GM10248 (cell line): Measurements from ENCODE around the gene PALM2AKAP2.

Experiments used
- CTCF ChIA-PET: fragments of 300-600 bp; sonication (Branson Sonifier 250); formaldehyde crosslinking; extraction: SDS; loops from one replicate; lab custom pipeline; 2021; ENCODE audit warnings: antibody characterized with exemption; lab: Yijun Ruan, JAX
- POLR2A ChIA-PET: fragments of 350-650 bp; sonication (Branson Sonifier 250); formaldehyde crosslinking; extraction: SDS; loops from one replicate; lab custom pipeline; 2020; ENCODE audit warnings: antibody characterized with exemption; lab: Yijun Ruan, JAX
- DNase-seq: peaks from one replicate; pipeline ENCODE4 v3.0.0; 2012; ENCODE audit errors: extremely low spot score
- TF ChIP-seq, protein P1 (sequence below): IDR thresholded peaks from 2 replicates; pipeline ENCODE4 v1.5.1; 2012; ENCODE audit warnings: mild to moderate bottlenecking, low read depth; ENCODE audit errors: extremely low read depth, missing control alignments, control extremely low read depth

The PALM2AKAP2 gene

DNA sequence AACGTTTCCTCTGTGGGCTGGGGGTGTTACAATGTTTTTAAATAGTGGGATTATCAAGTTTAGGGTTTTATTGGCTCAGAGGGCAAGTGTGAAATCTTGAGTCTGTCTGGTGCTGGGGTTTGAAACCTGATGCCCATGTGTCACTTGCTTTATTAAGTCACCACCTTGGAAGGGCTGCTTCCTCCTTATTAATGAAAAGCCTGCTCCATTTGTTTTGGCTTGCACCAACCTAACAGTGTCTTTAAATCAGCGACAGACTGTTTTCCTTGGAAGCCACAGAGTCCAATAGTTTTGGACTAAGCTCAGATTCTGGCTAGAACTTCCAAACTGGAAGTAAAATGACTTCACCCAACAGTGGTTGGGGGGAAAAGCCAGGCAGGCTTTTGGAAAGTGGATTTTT, 10.7 kb upstream of the PALM2AKAP2 start:
- ChIA-PET CTCF (no interaction called here), POLR2A (no interaction called here)
- DNase-seq, result no peak
- TF ChIP-seq, protein P1, sequence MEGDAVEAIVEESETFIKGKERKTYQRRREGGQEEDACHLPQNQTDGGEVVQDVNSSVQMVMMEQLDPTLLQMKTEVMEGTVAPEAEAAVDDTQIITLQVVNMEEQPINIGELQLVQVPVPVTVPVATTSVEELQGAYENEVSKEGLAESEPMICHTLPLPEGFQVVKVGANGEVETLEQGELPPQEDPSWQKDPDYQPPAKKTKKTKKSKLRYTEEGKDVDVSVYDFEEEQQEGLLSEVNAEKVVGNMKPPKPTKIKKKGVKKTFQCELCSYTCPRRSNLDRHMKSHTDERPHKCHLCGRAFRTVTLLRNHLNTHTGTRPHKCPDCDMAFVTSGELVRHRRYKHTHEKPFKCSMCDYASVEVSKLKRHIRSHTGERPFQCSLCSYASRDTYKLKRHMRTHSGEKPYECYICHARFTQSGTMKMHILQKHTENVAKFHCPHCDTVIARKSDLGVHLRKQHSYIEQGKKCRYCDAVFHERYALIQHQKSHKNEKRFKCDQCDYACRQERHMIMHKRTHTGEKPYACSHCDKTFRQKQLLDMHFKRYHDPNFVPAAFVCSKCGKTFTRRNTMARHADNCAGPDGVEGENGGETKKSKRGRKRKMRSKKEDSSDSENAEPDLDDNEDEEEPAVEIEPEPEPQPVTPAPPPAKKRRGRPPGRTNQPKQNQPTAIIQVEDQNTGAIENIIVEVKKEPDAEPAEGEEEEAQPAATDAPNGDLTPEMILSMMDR, result no peak

DNA sequence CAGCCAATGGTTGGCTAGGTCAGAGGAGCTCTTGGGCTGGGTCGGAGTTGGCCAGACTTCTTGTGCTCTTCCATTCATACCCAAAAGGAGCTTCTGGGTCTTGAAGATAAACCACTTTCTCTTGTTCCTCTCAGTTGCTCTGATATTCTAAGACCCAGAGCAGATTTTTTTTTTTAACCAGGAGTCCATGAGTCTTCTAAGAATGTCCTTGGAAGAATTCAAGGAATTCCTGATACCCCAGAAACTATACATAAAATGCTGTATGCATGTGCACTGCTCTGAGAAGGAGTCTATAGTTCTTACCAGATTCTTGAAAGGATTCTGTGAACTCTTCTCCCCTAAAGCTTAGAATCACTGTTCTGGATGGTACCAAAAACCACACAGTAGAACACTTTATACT, 9.9 kb upstream of the PALM2AKAP2 start:
- CTCF ChIA-PET, result interaction anchor here (1.5 kb wide), 1 partner anchor 64 kb away, joined by 4 read pairs; no protein-coding TSS in a partner anchor
- TF ChIP-seq, protein P1, result no peak
- POLR2A ChIA-PET, result no interaction called here
- DNase-seq, result no peak

GRCh38 chr9:109771087-109771486, 8.9 kb upstream of the PALM2AKAP2 start:
- CTCF ChIA-PET, result interaction anchor here (1.5 kb wide), 1 partner anchor 65 kb away, joined by 4 read pairs; no protein-coding TSS in a partner anchor

GRCh38 chr9:109771796-109772531, 8.0 kb upstream of the PALM2AKAP2 start:
- TF ChIP-seq, protein P1, result no peak
- DNase-seq, result no peak
- CTCF ChIA-PET, result no interaction called here
- POLR2A ChIA-PET, result no interaction called here

More at GRCh38 chr9:109771087-109771486, 8.9 kb upstream of the PALM2AKAP2 start:
- TF ChIP-seq, protein P1, result no peak
- no peak for DNase-seq
- POLR2A ChIA-PET, result no interaction called here

DNA sequence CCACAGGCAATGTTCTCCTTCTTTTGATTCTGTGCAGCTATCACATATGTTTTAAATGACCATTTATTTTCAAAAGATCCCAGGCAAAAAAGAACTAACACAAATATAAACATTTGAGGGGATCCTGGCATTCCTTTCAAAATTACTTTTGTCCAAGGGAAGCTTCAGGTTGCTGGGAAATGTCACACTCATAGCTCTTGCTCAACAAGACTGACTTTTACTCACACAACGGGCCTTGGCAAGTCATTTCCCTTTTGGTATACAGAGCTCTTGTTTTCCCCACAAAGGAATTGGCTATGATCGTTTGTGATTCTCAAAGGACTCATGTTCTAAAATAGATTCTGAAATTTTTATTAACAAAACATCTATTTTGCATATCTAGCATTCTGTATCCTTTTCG, 4.5 kb upstream of the PALM2AKAP2 start:
- no peak for DNase-seq
- CTCF ChIA-PET, result interaction anchor here (1.2 kb wide), 1 partner anchor 201 kb away, joined by 4 read pairs; no protein-coding TSS in a partner anchor
- TF ChIP-seq, protein P1, result no peak
- POLR2A ChIA-PET, result no interaction called here

GRCh38 chr9:109776391-109776790, 3.6 kb upstream of the PALM2AKAP2 start:
- ChIA-PET CTCF (interaction anchor here (1.2 kb wide), 1 partner anchor 202 kb away, joined by 4 read pairs; no protein-coding TSS in a partner anchor), POLR2A (no interaction called here)
- DNase-seq, result no peak
- TF ChIP-seq, protein P1, result no peak
